ENCODE results near the gene GSDMA. TPM values are rescaled to one million over a fixed set of nuclear protein-coding genes. Genes with fewer than 3 reads are reported as not detected.
A peak's percentile ranks its signal among the peaks of the same experiment; 100 is the strongest.

Gene GSDMA
- total RNA-seq, 2 donors from 2014 or later: 0.17 to 0.90 TPM

DNA sequence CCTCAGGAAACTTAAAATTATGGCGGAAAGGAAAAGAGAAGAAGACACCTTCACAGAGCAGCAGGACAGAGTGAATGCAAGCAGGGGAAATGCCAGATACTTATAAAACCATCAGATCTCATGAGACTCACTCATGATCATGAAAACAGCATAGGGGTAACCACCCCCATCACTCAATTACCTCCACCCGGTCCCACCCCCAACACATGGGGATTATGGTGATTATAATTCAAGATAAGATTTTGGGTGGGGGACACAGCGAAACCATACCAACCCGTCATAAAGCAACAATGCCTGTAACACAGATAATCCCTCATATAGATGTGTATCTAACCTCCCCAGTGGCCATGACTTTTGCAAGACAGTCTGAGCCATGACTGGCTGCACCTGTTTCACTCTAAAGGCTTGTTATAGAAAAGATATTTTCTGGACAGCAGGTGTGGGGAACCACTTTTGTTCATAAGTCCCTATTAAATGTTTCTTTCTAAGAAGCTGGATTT lies 7.0 kb upstream of the GSDMA start:
- Histone ChIP-seq H3K4me1 (no peaks in the 10 kb centered on the region), H3K27ac (no peak overlapping the region), H3K27me3 (no peaks in the 10 kb centered on the region), H3K36me3 (no peaks in the 10 kb centered on the region), H3K4me3 (no peak overlapping the region), H3K9me3 (no peaks in the 10 kb centered on the region), H3K9ac (ENCODE audit: low read depth in 2 of 2, low read length in 2 of 2) (no peak overlapping the region)
- intact Hi-C loops (cut with DNase I): no loop called here
- no peak for DNase-seq
- TF ChIP-seq, protein P1, sequence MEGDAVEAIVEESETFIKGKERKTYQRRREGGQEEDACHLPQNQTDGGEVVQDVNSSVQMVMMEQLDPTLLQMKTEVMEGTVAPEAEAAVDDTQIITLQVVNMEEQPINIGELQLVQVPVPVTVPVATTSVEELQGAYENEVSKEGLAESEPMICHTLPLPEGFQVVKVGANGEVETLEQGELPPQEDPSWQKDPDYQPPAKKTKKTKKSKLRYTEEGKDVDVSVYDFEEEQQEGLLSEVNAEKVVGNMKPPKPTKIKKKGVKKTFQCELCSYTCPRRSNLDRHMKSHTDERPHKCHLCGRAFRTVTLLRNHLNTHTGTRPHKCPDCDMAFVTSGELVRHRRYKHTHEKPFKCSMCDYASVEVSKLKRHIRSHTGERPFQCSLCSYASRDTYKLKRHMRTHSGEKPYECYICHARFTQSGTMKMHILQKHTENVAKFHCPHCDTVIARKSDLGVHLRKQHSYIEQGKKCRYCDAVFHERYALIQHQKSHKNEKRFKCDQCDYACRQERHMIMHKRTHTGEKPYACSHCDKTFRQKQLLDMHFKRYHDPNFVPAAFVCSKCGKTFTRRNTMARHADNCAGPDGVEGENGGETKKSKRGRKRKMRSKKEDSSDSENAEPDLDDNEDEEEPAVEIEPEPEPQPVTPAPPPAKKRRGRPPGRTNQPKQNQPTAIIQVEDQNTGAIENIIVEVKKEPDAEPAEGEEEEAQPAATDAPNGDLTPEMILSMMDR (IDR thresholded peaks at IDR 0.05): no peak

DNA sequence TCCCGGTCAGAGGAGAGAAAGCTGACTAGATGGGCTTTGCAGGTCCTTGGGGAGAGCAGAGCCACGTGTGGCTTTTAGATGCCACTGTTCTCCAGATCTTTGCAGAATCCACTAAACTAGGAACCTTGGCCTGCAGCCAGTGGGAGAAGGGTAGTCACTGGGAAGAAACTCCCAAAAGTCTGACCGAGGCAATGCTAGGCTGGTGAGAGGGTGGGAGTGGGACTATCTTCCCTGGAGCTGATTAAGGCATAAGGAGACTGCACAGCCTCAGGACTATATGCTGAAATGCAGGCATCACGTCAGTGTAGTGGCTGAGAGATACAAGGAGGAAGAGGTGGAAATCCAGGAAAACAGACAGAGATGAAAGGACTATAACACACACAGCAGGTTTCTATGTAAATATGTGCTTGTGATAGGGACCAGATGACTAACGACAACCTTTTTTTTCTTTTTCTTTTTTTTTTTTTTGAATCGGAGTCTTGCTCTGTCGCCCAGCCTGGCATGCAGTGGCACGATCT lies 2.2 kb upstream of the GSDMA start:
- Histone ChIP-seq H3K9me3 (no peaks in the 10 kb centered on the region), H3K4me3 (no peak overlapping the region), H3K36me3 (no peaks in the 10 kb centered on the region), H3K4me1 (no peaks in the 10 kb centered on the region), H3K27me3 (no peaks in the 10 kb centered on the region), H3K27ac (peak overlapping the region; percentile 62), H3K9ac (ENCODE audit: low read depth in 2 of 2, low read length in 2 of 2) (peak overlapping the region in 1 of 2 donors; percentile 55)
- peak; percentile 47 for DNase-seq
- TF ChIP-seq, protein P1 (IDR thresholded peaks at IDR 0.05): no peak
- intact Hi-C loops (cut with DNase I): no loop called here

DNA sequence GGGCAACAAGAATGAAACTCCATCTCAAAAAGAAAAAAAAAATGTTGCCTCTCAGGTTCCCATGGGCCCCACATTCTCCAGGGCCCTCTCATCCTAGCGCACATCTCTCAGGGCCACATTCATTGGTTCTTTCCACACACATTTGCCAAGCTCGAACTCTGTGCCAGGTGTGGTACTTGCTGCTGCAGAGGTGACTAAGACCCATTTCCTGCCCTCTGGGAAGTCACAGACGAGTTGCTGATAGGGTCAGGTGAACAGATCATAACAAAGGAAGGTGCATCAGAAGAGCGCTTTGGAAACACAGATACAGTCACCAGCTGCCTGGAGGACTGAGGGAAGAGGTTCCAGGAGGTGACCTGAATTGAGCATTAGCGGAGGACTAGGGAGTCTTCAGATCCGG lies 1.0 kb downstream of the GSDMA start:
- H3K4me3 ChIP-seq: no peak overlapping the region
- no peak overlapping the region for H3K27ac ChIP-seq
- no peaks in the 10 kb centered on the region for H3K9me3 ChIP-seq
- no peak for DNase-seq
- no peak overlapping the region for H3K9ac ChIP-seq (ENCODE audit: low read depth in 2 of 2, low read length in 2 of 2)
- H3K4me1 ChIP-seq: no peaks in the 10 kb centered on the region
- TF ChIP-seq, protein P1 (IDR thresholded peaks at IDR 0.05): no peak
- no peaks in the 10 kb centered on the region for H3K36me3 ChIP-seq
- H3K27me3 ChIP-seq: no peaks in the 10 kb centered on the region
- intact Hi-C loops (cut with DNase I): no loop called here

DNA sequence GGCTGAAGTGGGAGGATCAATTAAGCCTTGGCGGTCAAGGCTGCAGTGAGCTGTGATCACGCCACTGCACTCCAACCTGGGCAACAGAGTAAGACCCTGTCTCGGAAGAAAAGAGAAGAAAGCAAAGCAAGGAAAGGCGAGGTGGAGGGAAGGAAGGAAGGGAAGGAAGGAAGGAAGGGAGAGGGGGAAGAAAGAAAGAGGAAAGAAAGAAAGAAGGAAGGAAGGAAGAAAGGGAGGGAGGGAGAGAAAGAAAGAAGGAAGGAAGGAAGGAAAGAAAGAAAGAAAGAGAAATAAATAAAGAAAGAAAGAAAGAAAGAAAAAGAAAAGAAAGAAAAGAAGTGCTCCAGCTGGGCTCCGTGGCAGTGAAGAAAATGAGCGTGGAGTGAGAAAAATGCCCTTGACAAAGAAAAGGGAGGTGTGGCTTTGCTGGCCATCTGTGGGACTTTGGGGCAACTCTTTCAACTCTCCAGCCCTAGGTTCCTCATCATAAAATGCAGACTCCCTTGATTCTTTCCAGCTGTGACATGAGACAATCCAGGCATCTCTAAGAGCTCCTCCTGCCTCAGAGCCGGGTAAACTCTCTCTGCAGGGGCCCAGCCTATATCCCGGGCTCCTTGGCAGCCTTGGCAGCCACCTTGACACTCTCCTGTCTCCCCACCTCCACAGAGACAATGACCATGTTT lies 2.4 kb downstream of the GSDMA start:
- H3K9me3 ChIP-seq: no peaks in the 10 kb centered on the region
- no peak for DNase-seq
- intact Hi-C loops (cut with DNase I): no loop called here
- no peaks in the 10 kb centered on the region for H3K27me3 ChIP-seq
- TF ChIP-seq, protein P1 (IDR thresholded peaks at IDR 0.05): no peak
- no peak overlapping the region for H3K4me3 ChIP-seq
- H3K9ac ChIP-seq (ENCODE audit: low read depth in 2 of 2, low read length in 2 of 2): no peak overlapping the region
- H3K27ac ChIP-seq: no peak overlapping the region
- peaks cover 3% of the 10 kb centered on the region for H3K4me1 ChIP-seq
- H3K36me3 ChIP-seq: no peaks in the 10 kb centered on the region

DNA sequence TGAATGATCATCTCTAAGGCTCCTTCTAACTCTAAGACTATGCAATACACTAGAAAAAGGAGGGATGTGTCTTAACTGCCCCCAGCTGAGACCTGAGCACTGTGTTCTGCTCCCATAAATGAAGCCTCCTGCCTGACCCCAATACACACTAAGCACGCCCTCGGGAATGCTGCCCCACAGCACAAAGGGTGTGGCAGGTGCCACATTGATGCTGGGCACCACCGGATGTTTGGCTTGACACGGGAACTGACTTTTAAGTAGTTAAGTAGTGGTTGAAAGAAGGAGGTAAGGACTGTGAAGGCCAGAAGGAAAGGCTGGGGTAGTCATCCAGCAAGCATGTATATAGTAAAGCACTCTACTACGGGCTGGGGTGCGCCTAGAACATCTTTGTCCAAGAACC lies 4.0 kb downstream of the GSDMA start:
- no peak for DNase-seq
- TF ChIP-seq, protein P1 (IDR thresholded peaks at IDR 0.05): no peak
- Histone ChIP-seq H3K4me1 (peaks cover 5% of the 10 kb centered on the region), H3K4me3 (no peak overlapping the region), H3K36me3 (no peaks in the 10 kb centered on the region), H3K27me3 (no peaks in the 10 kb centered on the region), H3K9ac (ENCODE audit: low read depth in 2 of 2, low read length in 2 of 2) (no peak overlapping the region), H3K9me3 (no peaks in the 10 kb centered on the region), H3K27ac (no peak overlapping the region)
- intact Hi-C loops (cut with DNase I): no loop called here
